ENCODE measurements around the gene ASMT.

Gene ASMT

DNA sequence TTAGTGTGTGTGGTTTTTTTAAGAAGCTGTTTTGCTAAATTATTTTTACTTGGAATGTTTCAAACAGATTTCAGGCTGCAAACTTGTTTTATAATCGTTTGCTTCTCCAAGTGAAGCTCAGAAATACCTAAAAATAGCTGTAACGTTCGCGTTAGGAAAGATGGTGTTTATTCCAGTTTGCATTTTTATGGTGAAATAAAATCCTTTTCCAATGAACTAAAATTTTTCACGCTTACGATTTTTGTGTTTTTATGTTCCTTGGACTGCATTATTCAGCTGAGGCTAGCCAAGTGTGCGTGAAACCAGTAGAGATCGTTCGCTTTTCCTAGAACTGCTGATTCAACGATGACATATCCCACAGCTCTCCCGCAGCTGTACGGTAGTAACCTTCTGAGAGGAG is 12.6 kb upstream of the ASMT start:
- no peak for TF ChIP-seq CTCF (conservative IDR thresholded peaks at IDR 0.05; ENCODE audit: control insufficient read depth, insufficient read depth, low read depth, low read length)
- H3K4me3 ChIP-seq (ENCODE audit: control insufficient read depth, low read depth, low read length): no peak overlapping the region
- no peak for DNase-seq (ENCODE audit: low read depth)

DNA sequence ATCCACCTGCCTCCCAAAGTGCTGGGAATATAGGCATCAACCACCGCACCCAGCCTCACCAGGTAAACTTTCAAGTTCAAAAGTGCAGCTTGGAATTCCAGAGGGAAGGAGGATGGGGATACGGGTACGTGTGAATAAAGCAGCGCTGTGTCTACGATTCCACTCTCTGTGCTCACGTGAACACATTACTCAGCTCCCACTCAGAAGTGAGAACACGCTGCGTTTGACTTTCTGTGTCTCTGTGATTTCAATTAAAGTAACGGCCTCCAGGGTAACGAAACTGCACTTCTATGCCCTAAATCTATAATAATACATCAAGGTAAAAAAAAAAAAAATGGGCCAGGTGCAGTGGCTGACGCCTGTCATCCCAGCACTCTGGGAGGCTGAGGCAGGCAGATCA is 8.4 kb upstream of the ASMT start:
- no peak overlapping the region for H3K4me3 ChIP-seq (ENCODE audit: control insufficient read depth, low read depth, low read length)
- no peak for DNase-seq (ENCODE audit: low read depth)
- no peak for TF ChIP-seq CTCF (conservative IDR thresholded peaks at IDR 0.05; ENCODE audit: control insufficient read depth, insufficient read depth, low read depth, low read length)

- no peak for TF ChIP-seq CTCF (conservative IDR thresholded peaks at IDR 0.05; ENCODE audit: control insufficient read depth, insufficient read depth, low read depth, low read length)
- no peak for DNase-seq (ENCODE audit: low read depth)
- H3K4me3 ChIP-seq (ENCODE audit: control insufficient read depth, low read depth, low read length): no peak overlapping the region
These were observed 5.5 kb upstream of the ASMT start for GRCh38 chrX:1609311-1609710.

DNA sequence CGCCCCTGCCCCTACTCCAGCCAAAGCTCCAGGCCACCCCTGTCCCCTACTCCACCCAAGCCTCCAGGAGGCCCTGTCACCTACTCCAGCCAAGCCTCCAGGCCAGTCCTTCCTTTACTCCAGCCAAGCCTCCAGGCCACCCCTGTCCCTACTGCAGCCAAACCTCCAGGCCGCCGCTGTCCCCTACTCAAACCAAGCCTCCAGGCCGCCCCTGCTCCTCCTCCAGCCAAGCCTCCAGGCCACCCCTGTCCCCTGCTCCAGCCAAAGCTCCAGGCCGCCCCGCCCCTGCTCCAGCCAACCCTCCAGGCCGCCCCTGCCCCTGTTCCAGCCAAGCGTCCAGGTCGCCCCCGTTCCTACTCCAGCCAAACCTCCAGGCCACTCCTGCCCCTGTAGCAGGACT is 5.1 kb upstream of the ASMT start:
- DNase-seq (ENCODE audit: low read depth): no peak
- H3K4me3 ChIP-seq (ENCODE audit: control insufficient read depth, low read depth, low read length): no peak overlapping the region
- no peak for TF ChIP-seq CTCF (conservative IDR thresholded peaks at IDR 0.05; ENCODE audit: control insufficient read depth, insufficient read depth, low read depth, low read length)

DNA sequence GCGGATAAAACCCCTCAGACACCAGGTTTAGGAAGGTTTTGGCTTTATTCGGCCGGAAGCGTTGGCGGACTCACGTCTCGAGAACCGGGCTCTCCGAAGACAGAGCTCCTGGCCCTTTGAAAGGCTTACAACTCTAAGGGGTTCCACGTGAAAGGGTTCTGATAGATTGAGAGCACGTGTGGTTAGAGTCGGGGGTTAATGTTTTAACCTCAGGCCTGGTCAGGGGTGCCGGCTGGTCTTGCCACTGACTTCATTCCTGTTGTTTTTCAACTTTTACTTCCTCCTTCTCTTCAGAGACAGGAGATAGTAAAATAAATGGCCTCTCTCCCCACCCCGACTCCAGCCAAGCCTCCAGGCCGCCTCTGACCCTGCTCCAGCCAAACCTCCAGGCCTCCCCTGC is 4.7 kb upstream of the ASMT start:
- no peak overlapping the region for H3K4me3 ChIP-seq (ENCODE audit: control insufficient read depth, low read depth, low read length)
- DNase-seq (ENCODE audit: low read depth): no peak
- no peak for TF ChIP-seq CTCF (conservative IDR thresholded peaks at IDR 0.05; ENCODE audit: control insufficient read depth, insufficient read depth, low read depth, low read length)

- no peak for TF ChIP-seq CTCF (conservative IDR thresholded peaks at IDR 0.05; ENCODE audit: control insufficient read depth, insufficient read depth, low read depth, low read length)
- H3K4me3 ChIP-seq (ENCODE audit: control insufficient read depth, low read depth, low read length): no peak overlapping the region
- no peak for DNase-seq (ENCODE audit: low read depth)
These were observed 4.1 kb upstream of the ASMT start for GRCh38 chrX:1610736-1611135.

- no peak for TF ChIP-seq CTCF (conservative IDR thresholded peaks at IDR 0.05; ENCODE audit: control insufficient read depth, insufficient read depth, low read depth, low read length)
- no peak for DNase-seq (ENCODE audit: low read depth)
- H3K4me3 ChIP-seq (ENCODE audit: control insufficient read depth, low read depth, low read length): no peak overlapping the region
These were observed 2.1 kb upstream of the ASMT start for GRCh38 chrX:1612641-1613286.

All from fibroblast of mammary gland (primary cell).